Right ventricle myocardium inferior (tissue), 1 donor: ENCODE data around the gene TOR1A. TPM values are rescaled to one million over a fixed set of nuclear protein-coding genes. Genes with fewer than 3 reads are reported as not detected.
"Not testable (repeated sequence)": the region's sequence is repeated elsewhere in the genome, so short reads cannot be mapped to it uniquely, and the experiment has no call there.

Experiments
- ATAC-seq: fragments of 200-7000 bp; cut with Tn5 transposase; one replicate; pipeline ENCODE4 v1.9.1; 2020; ENCODE audit warnings: mild to moderate bottlenecking, moderate library complexity
- DNase-seq: peaks from one replicate; pipeline ENCODE4 v3.0.0; 2021; ENCODE audit errors: missing footprints
- intact Hi-C: fragments of 100-400 bp; cut with DNase I; formaldehyde crosslinking; loops from one replicate; pipeline ENCODE4 v1.11.0; 2022
- total RNA-seq: library from RNA; stranded (reverse); fragmentation: NEBNext Ultra II Directional; extraction: Animal tissue kit (Norgen Biotek cat#: 25700); gene quantifications from one replicate; pipeline ENCODE4 v1.2.1, GENCODE V29; 2021
- donor health status: DM: no; HTN: yes; CAD: no; lungs with severe emphysema.

Gene TOR1A
- total RNA-seq, 1 donor from 2014 or later: 12.2 TPM

- ATAC-seq (no peak), DNase-seq (no peak)
- intact Hi-C loops: no loop called here
Measured at GRCh38 chr9:129798973-129799372, 25.0 kb downstream of the TOR1A start.

GRCh38 chr9:129796029-129796428 is 27.9 kb downstream of the TOR1A start:
- DNase-seq, ATAC-seq, intact Hi-C loops: not testable (repeated sequence)

GRCh38 chr9:129794549-129794948 is 29.4 kb downstream of the TOR1A start:
- DNase-seq (no peak), ATAC-seq (no peak)
- intact Hi-C loops: no loop called here

GRCh38 chr9:129786481-129786880 is 37.5 kb downstream of the TOR1A start:
- DNase-seq: no peak
- ATAC-seq: no peak
- intact Hi-C loops: no loop called here

GRCh38 chr9:129785866-129786265 is 38.1 kb downstream of the TOR1A start:
- intact Hi-C loops: no loop called here
- ATAC-seq (no peak), DNase-seq (no peak)

- not testable (repeated sequence) for ATAC-seq, DNase-seq
- intact Hi-C loops: loop anchor here (5.0 kb wide), 1 partner anchor 653 kb away; no protein-coding TSS in a partner anchor
Measured at GRCh38 chr9:129784970-129785369, 39.0 kb downstream of the TOR1A start.

GRCh38 chr9:129783516-129784361 is 40.2 kb downstream of the TOR1A start:
- intact Hi-C loops: loop anchor here (1.0 to 5.0 kb wide), 4 partner anchors 46 to 651 kb away; partner anchors contain the start of gene ASB6
- ATAC-seq (peak; percentile 94), DNase-seq (peak; percentile 82)

- intact Hi-C loops: loop anchor here (2.0 to 5.0 kb wide), 3 partner anchors 55 to 650 kb away; partner anchors contain the start of gene ASB6
- DNase-seq (no peak), ATAC-seq (no peak)
Measured at GRCh38 chr9:129781981-129782380, 42.0 kb downstream of the TOR1A start.

GRCh38 chr9:129781131-129781530 is 42.8 kb downstream of the TOR1A start:
- intact Hi-C loops: loop anchor here (5.0 kb wide), 1 partner anchor 649 kb away; no protein-coding TSS in a partner anchor

GRCh38 chr9:129779560-129780190 is 44.3 kb downstream of the TOR1A start:
- intact Hi-C loops: loop anchor here (5.0 kb wide), 1 partner anchor 647 kb away; no protein-coding TSS in a partner anchor
- no peak for DNase-seq

More at GRCh38 chr9:129781131-129781530, 42.8 kb downstream of the TOR1A start:
- DNase-seq (no peak), ATAC-seq (no peak)

GRCh38 chr9:129778469-129778868 is 45.5 kb downstream of the TOR1A start:
- intact Hi-C loops: no loop called here
- no peak for DNase-seq
- ATAC-seq: no peak

More at GRCh38 chr9:129779560-129780190, 44.3 kb downstream of the TOR1A start:
- ATAC-seq: no peak

GRCh38 chr9:129777769-129778130 is 46.2 kb downstream of the TOR1A start:
- ATAC-seq: no peak
- intact Hi-C loops: no loop called here
- no peak for DNase-seq

- DNase-seq: peak; percentile 97
- ATAC-seq: peak; percentile 96
- intact Hi-C loops: no loop called here
Measured at GRCh38 chr9:129776938-129777768, 46.8 kb downstream of the TOR1A start.

- DNase-seq (no peak), ATAC-seq (peak; percentile 29)
- intact Hi-C loops: no loop called here
Measured at GRCh38 chr9:129776566-129776937, 47.4 kb downstream of the TOR1A start.

GRCh38 chr9:129776096-129776495 is 47.8 kb downstream of the TOR1A start:
- intact Hi-C loops: not testable (repeated sequence)

GRCh38 chr9:129775448-129775798 is 48.5 kb downstream of the TOR1A start:
- intact Hi-C loops: no loop called here
- DNase-seq (no peak), ATAC-seq (no peak)

More at GRCh38 chr9:129776096-129776495, 47.8 kb downstream of the TOR1A start:
- not testable (repeated sequence) for ATAC-seq, DNase-seq

GRCh38 chr9:129774791-129775447 is 49.0 kb downstream of the TOR1A start:
- no peak for DNase-seq
- ATAC-seq: no peak
- intact Hi-C loops: no loop called here

- ATAC-seq (no peak), DNase-seq (peak; percentile 79)
- intact Hi-C loops: no loop called here
Measured at GRCh38 chr9:129773262-129774048, 50.5 kb downstream of the TOR1A start.
